WI38 (cell line): ENCODE results near the gene ZNF431.

ENCODE experiments used
- H3K4me3 ChIP-seq: 2 replicates; pipeline ENCODE4 v1.5.1; 2011; ENCODE audit warnings: low read depth, mild to moderate bottlenecking, control low read depth, low read length
- CTCF ChIP-seq: IDR thresholded peaks from 2 replicates; pipeline ENCODE4 v1.5.1; 2012; ENCODE audit warnings: low read depth, mild to moderate bottlenecking, control low read depth, low read length

The ZNF431 gene

GRCh38 chr19:21147540-21147939 lies 5.7 kb downstream of the ZNF431 start:
- TF ChIP-seq CTCF = no peak
- H3K4me3 ChIP-seq = no peak overlapping the region

- no peak overlapping the region for H3K4me3 ChIP-seq
- no peak for TF ChIP-seq CTCF
Observed at GRCh38 chr19:21148681-21149080, 6.8 kb downstream of the ZNF431 start.

- TF ChIP-seq CTCF = no peak
- H3K4me3 ChIP-seq = no peak overlapping the region
Observed at GRCh38 chr19:21149877-21150276, 8.0 kb downstream of the ZNF431 start.

- TF ChIP-seq CTCF = no peak
- H3K4me3 ChIP-seq = no peak overlapping the region
Observed at GRCh38 chr19:21151460-21151859, 9.6 kb downstream of the ZNF431 start.

GRCh38 chr19:21158523-21159135 lies 16.8 kb downstream of the ZNF431 start:
- TF ChIP-seq CTCF = no peak
- no peak overlapping the region for H3K4me3 ChIP-seq

GRCh38 chr19:21164541-21164940 lies 22.7 kb downstream of the ZNF431 start:
- no peak for TF ChIP-seq CTCF
- no peak overlapping the region for H3K4me3 ChIP-seq

GRCh38 chr19:21166436-21166835 lies 24.6 kb downstream of the ZNF431 start:
- no peak for TF ChIP-seq CTCF
- H3K4me3 ChIP-seq = no peak overlapping the region
